Stimulated activated CD4-positive, alpha-beta T cell treated with anti-CD3 and anti-CD28 coated beads, Interleukin-15, amount 100 ng/mL, for 48 hours (primary cell): ENCODE measurements around the gene TTLL3.

Source experiments
- DNase-seq, 2 donors: peaks; one replicate each; pipeline ENCODE4 v3.0.0-alpha.2; 2020; ENCODE audit warnings: low read depth in 2 of 2

Gene TTLL3

GRCh38 chr3:9780910-9781309 is 29.2 kb upstream of the TTLL3 start:
- DNase-seq, result no peak

GRCh38 chr3:9781551-9781950 is 28.5 kb upstream of the TTLL3 start:
- DNase-seq, result no peak

GRCh38 chr3:9781978-9782603 is 28.0 kb upstream of the TTLL3 start:
- no peak for DNase-seq

GRCh38 chr3:9782770-9783169 is 27.3 kb upstream of the TTLL3 start:
- DNase-seq, result no peak

- DNase-seq, result no peak
Observed at GRCh38 chr3:9783954-9784353, 26.1 kb upstream of the TTLL3 start.

- no peak for DNase-seq
Observed at GRCh38 chr3:9784965-9785364, 25.1 kb upstream of the TTLL3 start.

- no peak for DNase-seq
Observed at GRCh38 chr3:9785602-9786001, 24.5 kb upstream of the TTLL3 start.

- DNase-seq, result no peak
Observed at GRCh38 chr3:9786209-9786739, 23.8 kb upstream of the TTLL3 start.

GRCh38 chr3:9786825-9787669 is 23.0 kb upstream of the TTLL3 start:
- DNase-seq, result no peak

- peak in 1 of 2 donors; percentile 41 for DNase-seq
Observed at GRCh38 chr3:9787714-9788113, 22.3 kb upstream of the TTLL3 start.

GRCh38 chr3:9791127-9791526 is 18.9 kb upstream of the TTLL3 start:
- DNase-seq, result no peak

- no peak for DNase-seq
Observed at GRCh38 chr3:9791790-9792404, 18.2 kb upstream of the TTLL3 start.

- peak; percentile 84 to 90 for DNase-seq
Observed at GRCh38 chr3:9792405-9793160, 17.5 kb upstream of the TTLL3 start, which contains the start of the genes ARPC4 and TADA3. TSS of gene ARPC4 (plus strand) at chr3:9793082. CDS start at chr3:9793122, 40 bp downstream. TSS of gene TADA3 (minus strand) at chr3:9792473. CDS start at chr3:9791466, 1,007 bp downstream.

- DNase-seq, result no peak
Observed at GRCh38 chr3:9793161-9793781, 16.8 kb upstream of the TTLL3 start.

- DNase-seq, result no peak
Observed at GRCh38 chr3:9794400-9794799, 15.7 kb upstream of the TTLL3 start.

GRCh38 chr3:9795207-9795606 is 14.9 kb upstream of the TTLL3 start:
- no peak for DNase-seq

- DNase-seq, result no peak
Observed at GRCh38 chr3:9797196-9797945, 12.7 kb upstream of the TTLL3 start.

GRCh38 chr3:9800529-9800928 is 9.5 kb upstream of the TTLL3 start:
- no peak for DNase-seq

- no peak for DNase-seq
Observed at GRCh38 chr3:9803494-9803893, 6.6 kb upstream of the TTLL3 start.

- no peak for DNase-seq
Observed at GRCh38 chr3:9804996-9805395, 5.1 kb upstream of the TTLL3 start.

- DNase-seq, result no peak
Observed at GRCh38 chr3:9806137-9806536, 3.9 kb upstream of the TTLL3 start.
